ENCODE data around the gene BTG2.
"Not testable (repeated sequence)": the region's sequence is repeated elsewhere in the genome, so short reads cannot be mapped to it uniquely, and the experiment has no call there.

Gene BTG2

GRCh38 chr1:203311368-203312301 is 6.3 kb downstream of the BTG2 start:
- no peak for DNase-seq (ENCODE audit: extremely low read depth, low read depth)

GRCh38 chr1:203314025-203314759 is 8.9 kb downstream of the BTG2 start:
- DNase-seq (ENCODE audit: extremely low read depth, low read depth): not testable (repeated sequence)

More at GRCh38 chr1:203311368-203312301, 6.3 kb downstream of the BTG2 start:
- TF ChIP-seq CTCF (IDR thresholded peaks at IDR 0.05; ENCODE audit: low read depth, low read length): no peak

GRCh38 chr1:203316626-203317093 is 11.3 kb downstream of the BTG2 start:
- DNase-seq (ENCODE audit: extremely low read depth, low read depth): no peak
- no peak for TF ChIP-seq CTCF (IDR thresholded peaks at IDR 0.05; ENCODE audit: low read depth, low read length)

GRCh38 chr1:203317429-203318228 is 12.3 kb downstream of the BTG2 start:
- no peak for DNase-seq (ENCODE audit: extremely low read depth, low read depth)
- no peak for TF ChIP-seq CTCF (IDR thresholded peaks at IDR 0.05; ENCODE audit: low read depth, low read length)

GRCh38 chr1:203318229-203318517 is 12.9 kb downstream of the BTG2 start:
- DNase-seq (ENCODE audit: extremely low read depth, low read depth): no peak
- TF ChIP-seq CTCF (IDR thresholded peaks at IDR 0.05; ENCODE audit: low read depth, low read length): no peak

GRCh38 chr1:203320591-203321272 is 15.4 kb downstream of the BTG2 start:
- no peak for DNase-seq (ENCODE audit: extremely low read depth, low read depth)
- TF ChIP-seq CTCF (IDR thresholded peaks at IDR 0.05; ENCODE audit: low read depth, low read length): no peak
